Measurements from ENCODE around the gene KLK4.

The KLK4 gene

GRCh38 chr19:50891253-50891625 lies 20.0 kb downstream of the KLK4 start:
- in situ Hi-C loops (cut with MboI; ENCODE audit: low pct_unique_long_range_greater_than_20kb, low sequenced_read_pairs) = no loop called here
- no peak for DNase-seq

DNA sequence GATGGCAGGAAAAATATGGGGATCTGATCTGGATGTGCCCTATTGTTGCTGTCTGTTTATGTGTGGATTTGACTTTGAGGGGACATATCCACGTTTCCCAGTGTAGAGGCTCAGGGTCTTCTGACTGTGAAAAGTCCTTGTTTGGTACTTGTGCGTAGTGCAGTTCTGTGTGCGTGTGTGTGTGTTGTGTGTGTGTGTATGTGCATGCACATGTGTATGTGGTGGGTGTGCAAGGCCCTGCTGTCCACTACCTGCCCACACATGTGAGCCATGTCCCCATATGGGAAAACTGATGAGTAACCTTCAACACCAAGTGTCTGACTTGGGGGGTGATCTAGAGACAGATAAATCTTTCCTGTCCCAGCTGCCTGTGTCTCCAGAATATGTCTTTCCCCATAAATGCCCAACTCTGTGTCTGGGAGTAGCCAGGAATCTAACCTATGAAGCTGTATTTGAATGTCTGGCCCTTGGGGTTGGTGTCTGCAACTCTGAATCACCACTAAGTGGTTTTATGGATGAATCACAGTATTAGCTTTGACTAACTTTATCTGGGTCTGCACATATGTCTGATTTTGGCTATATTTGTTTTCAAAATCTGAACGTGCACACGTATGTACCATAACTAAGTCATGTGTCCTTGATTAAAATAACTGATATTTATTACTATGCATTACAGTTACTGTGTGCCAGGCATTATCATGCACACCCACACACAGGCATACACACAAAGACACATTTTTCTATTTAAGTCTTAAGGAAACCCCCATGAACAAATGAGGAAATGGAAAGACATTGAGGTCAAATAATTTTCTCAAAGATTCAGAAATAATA lies 20.6 kb downstream of the KLK4 start:
- in situ Hi-C loops (cut with MboI; ENCODE audit: low pct_unique_long_range_greater_than_20kb, low sequenced_read_pairs) = no loop called here

DNA sequence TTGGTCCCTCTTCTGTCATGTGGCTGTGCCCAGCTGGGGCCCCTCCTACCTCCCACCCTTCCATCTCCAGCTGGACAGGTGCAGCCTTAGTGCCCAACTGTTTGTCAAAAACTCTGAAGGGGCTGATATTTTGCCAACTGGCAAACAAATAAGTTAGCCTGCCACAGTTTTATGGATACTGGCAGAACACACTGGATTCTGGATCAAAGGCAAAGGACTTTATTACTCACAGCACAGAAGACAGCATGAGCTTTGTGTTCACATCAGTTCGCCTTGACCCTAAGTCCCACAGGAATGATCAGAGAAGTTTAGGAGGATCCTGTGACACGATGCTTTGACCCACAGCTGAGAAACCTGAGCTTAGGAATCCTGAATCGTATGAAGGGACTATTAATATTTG lies 21.6 kb downstream of the KLK4 start:
- DNase-seq = no peak
- in situ Hi-C loops (cut with MboI; ENCODE audit: low pct_unique_long_range_greater_than_20kb, low sequenced_read_pairs) = no loop called here

More for the DNA sequence above, 20.6 kb downstream of the KLK4 start:
- no peak for DNase-seq

DNA sequence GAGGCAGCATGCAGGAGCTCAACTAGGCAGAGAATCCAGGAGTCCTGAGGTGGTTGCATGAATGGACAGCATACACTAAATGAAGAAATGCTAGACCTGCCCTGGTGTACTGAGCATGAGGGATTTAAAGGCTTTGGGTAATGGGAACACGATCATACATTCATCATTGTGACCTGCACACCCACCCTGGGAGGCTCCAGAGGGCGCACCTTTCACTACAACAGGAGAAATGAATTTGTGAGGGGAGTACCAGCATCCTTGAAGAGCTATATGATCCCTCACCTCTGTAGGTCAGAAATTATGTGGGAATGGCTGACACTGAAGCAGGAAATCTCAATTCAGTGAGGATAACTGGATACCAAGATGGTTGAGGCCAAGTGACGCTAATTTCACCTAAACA lies 29.0 kb downstream of the KLK4 start:
- in situ Hi-C loops (cut with MboI; ENCODE audit: low pct_unique_long_range_greater_than_20kb, low sequenced_read_pairs) = no loop called here
- DNase-seq = no peak

DNA sequence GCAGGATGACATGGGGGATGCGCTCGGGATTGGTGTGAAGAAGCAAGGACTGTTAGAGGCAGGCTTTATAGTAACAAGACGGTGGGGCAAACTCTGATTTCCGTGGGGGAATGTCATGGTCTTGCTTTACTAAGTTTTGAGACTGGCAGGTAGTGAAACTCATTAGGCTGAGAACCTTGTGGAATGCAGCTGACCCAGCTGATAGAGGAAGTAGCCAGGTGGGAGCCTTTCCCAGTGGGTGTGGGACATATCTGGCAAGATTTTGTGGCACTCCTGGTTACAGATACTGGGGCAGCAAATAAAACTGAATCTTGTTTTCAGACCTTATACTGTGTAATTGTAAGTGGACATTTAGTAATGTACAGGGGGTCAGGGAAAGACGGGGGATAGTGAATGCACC lies 31.0 kb downstream of the KLK4 start:
- no peak for DNase-seq
- in situ Hi-C loops (cut with MboI; ENCODE audit: low pct_unique_long_range_greater_than_20kb, low sequenced_read_pairs) = no loop called here

DNA sequence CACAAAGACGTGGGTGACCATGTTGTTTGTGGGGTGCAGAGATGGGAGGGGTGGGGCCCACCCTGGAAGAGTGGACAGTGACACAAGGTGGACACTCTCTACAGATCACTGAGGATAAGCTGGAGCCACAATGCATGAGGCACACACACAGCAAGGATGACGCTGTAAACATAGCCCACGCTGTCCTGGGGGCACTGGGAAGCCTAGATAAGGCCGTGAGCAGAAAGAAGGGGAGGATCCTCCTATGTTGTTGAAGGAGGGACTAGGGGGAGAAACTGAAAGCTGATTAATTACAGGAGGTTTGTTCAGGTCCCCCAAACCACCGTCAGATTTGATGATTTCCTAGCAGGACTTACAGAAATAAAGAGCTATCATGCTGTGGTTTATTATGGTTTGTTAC lies 32.3 kb downstream of the KLK4 start:
- DNase-seq = no peak
- in situ Hi-C loops (cut with MboI; ENCODE audit: low pct_unique_long_range_greater_than_20kb, low sequenced_read_pairs) = no loop called here

DNA sequence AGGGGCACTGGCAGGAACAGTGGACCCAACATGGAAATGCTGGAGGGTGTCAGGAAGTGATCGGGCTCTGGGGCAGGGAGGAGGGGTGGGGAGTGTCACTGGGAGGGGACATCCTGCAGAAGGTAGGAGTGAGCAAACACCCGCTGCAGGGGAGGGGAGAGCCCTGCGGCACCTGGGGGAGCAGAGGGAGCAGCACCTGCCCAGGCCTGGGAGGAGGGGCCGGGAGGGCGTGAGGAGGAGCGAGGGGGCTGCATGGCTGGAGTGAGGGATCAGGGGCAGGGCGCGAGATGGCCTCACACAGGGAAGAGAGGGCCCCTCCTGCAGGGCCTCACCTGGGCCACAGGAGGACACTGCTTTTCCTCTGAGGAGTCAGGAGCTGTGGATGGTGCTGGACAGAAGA lies 33.9 kb downstream of the KLK4 start:
- DNase-seq = no peak
- in situ Hi-C loops (cut with MboI; ENCODE audit: low pct_unique_long_range_greater_than_20kb, low sequenced_read_pairs) = no loop called here

- DNase-seq = no peak
- in situ Hi-C loops (cut with MboI; ENCODE audit: low pct_unique_long_range_greater_than_20kb, low sequenced_read_pairs) = no loop called here
These were observed 34.7 kb downstream of the KLK4 start for GRCh38 chr19:50876456-50876855.

DNA sequence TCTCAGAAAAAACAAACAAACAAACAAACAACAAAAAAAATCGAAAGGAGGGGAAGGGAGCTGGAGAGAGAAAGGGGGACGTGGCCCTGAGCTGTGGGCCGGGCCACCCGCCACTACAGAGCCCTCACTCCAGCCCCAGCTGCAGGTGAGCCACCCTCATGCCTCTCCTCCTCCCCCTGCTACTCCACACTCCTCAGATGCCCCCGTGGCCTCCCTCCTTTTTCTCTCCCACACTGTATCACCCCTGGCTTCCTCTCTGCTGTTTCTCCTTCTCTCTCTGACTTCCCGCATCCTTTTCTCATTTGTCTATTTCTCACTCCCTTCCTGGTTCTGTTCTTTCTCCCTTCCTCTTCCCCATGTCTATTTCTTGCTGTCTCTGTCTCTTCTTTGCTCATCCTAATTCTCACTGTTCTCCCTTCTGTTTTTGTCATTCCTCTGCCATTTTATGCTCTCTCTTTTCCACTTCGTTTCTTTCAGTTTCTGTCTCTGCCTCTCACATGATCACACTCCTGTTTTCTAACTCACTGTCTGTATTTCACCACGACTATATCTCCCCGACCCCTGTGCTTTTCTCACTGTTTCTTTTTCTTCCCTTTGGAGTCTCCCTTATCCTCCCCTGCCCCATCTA lies 35.3 kb downstream of the KLK4 start:
- DNase-seq = no peak
- in situ Hi-C loops (cut with MboI; ENCODE audit: low pct_unique_long_range_greater_than_20kb, low sequenced_read_pairs) = no loop called here

DNA sequence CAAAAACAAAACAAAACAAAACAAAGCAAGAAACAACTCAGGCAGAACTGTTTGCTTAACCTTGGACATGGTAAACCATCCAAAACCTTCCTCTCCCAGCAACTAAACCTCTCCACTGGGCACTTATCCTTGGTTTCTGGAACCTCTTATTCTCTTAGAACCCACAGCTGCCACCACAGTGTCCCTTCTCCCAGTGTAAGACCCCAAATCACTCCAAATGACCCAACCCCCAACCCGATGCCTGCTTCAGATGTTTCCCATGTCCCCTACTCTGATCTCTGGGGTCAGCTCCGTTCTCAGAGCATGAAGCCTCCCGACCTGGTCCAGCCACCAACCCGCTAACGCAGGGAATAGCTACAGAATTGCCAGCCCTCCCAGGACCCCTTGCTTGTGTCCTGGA lies 37.0 kb downstream of the KLK4 start:
- DNase-seq = no peak
- in situ Hi-C loops (cut with MboI; ENCODE audit: low pct_unique_long_range_greater_than_20kb, low sequenced_read_pairs) = no loop called here

- in situ Hi-C loops (cut with MboI; ENCODE audit: low pct_unique_long_range_greater_than_20kb, low sequenced_read_pairs) = no loop called here
- DNase-seq = no peak
These were observed 38.1 kb downstream of the KLK4 start, which contains the start of gene KLK2 for GRCh38 chr19:50873056-50873455. TSS of gene KLK2 (plus strand) at chr19:50873439. CDS start at chr19:50873474, 35 bp downstream.

- no peak for DNase-seq
- in situ Hi-C loops (cut with MboI; ENCODE audit: low pct_unique_long_range_greater_than_20kb, low sequenced_read_pairs) = no loop called here
These were observed 40.6 kb downstream of the KLK4 start for GRCh38 chr19:50870417-50871089.

DNA sequence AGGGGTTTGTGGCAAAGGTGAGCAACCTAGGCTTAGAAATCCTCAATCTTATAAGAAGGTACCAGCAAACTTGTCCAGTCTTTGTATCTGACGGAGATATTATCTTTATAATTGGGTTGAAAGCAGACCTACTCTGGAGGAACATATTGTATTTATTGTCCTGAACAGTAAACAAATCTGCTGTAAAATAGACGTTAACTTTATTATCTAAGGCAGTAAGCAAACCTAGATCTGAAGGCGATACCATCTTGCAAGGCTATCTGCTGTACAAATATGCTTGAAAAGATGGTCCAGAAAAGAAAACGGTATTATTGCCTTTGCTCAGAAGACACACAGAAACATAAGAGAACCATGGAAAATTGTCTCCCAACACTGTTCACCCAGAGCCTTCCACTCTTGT lies 41.7 kb downstream of the KLK4 start:
- DNase-seq = no peak
- in situ Hi-C loops (cut with MboI; ENCODE audit: low pct_unique_long_range_greater_than_20kb, low sequenced_read_pairs) = no loop called here

DNA sequence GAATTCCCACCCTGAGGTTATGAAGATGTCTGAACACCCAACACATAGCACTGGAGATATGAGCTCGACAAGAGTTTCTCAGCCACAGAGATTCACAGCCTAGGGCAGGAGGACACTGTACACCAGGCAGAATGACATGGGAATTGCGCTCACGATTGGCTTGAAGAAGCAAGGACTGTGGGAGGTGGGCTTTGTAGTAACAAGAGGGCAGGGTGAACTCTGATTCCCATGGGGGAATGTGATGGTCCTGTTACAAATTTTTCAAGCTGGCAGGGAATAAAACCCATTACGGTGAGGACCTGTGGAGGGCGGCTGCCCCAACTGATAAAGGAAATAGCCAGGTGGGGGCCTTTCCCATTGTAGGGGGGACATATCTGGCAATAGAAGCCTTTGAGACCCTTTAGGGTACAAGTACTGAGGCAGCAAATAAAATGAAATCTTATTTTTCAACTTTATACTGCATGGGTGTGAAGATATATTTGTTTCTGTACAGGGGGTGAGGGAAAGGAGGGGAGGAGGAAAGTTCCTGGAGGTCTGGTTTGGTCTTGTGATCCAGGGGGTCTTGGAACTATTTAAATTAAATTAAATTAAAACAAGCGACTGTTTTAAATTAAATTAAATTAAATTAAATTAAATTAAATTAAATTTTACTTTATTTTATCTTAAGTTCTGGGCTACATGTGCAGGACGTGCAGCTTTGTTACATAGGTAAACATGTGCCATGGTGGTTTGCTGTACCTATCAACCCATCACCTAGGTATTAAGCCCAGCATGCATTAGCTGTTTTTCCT lies 49.5 kb downstream of the KLK4 start:
- DNase-seq = no peak
- in situ Hi-C loops (cut with MboI; ENCODE audit: low pct_unique_long_range_greater_than_20kb, low sequenced_read_pairs) = no loop called here

- no peak for DNase-seq
- in situ Hi-C loops (cut with MboI; ENCODE audit: low pct_unique_long_range_greater_than_20kb, low sequenced_read_pairs) = no loop called here
These were observed 50.2 kb downstream of the KLK4 start for GRCh38 chr19:50861010-50861409.

DNA sequence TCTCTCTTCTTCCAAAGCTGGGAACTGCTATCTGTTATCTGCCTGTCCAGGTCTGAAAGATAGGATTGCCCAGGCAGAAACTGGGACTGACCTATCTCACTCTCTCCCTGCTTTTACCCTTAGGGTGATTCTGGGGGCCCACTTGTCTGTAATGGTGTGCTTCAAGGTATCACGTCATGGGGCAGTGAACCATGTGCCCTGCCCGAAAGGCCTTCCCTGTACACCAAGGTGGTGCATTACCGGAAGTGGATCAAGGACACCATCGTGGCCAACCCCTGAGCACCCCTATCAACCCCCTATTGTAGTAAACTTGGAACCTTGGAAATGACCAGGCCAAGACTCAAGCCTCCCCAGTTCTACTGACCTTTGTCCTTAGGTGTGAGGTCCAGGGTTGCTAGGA lies 51.3 kb downstream of the KLK4 start:
- no peak for DNase-seq
- in situ Hi-C loops (cut with MboI; ENCODE audit: low pct_unique_long_range_greater_than_20kb, low sequenced_read_pairs) = no loop called here

- no peak for DNase-seq
- in situ Hi-C loops (cut with MboI; ENCODE audit: low pct_unique_long_range_greater_than_20kb, low sequenced_read_pairs) = no loop called here
These were observed 52.3 kb downstream of the KLK4 start for GRCh38 chr19:50858886-50859285.

DNA sequence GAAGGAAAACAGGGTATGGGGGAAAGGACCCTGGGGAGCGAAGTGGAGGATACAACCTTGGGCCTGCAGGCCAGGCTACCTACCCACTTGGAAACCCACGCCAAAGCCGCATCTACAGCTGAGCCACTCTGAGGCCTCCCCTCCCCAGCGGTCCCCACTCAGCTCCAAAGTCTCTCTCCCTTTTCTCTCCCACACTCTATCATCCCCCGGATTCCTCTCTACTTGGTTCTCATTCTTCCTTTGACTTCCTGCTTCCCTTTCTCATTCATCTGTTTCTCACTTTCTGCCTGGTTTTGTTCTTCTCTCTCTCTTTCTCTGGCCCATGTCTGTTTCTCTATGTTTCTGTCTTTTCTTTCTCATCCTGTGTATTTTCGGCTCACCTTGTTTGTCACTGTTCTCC lies 53.8 kb downstream of the KLK4 start:
- in situ Hi-C loops (cut with MboI; ENCODE audit: low pct_unique_long_range_greater_than_20kb, low sequenced_read_pairs) = no loop called here
- no peak for DNase-seq
